SK-N-SH (cell line): ENCODE measurements around the gene DCANP1.

Experiments used
- EP300 ChIP-seq, 2 experiments: IDR thresholded peaks; 2 replicates each; pipeline versions ENCODE4 v1.4.0 to v1.6.1; 2012; ENCODE audit warnings: borderline replicate concordance in 1 of 2, low read depth in 1 of 2, low read length in 1 of 2
- FOXJ3 ChIP-seq: sonication (generic); formaldehyde crosslinking; IDR thresholded peaks from 2 replicates; pipeline ENCODE4 v1.5.1; 2020; ENCODE audit warnings: mild to moderate bottlenecking, missing genetic modification reagents
- GATA2 ChIP-seq: sonication (generic); formaldehyde crosslinking; IDR thresholded peaks from 2 replicates; pipeline ENCODE4 v1.5.0; 2020; ENCODE audit warnings: mild to moderate bottlenecking, missing genetic modification reagents
- SMC3 ChIP-seq: IDR thresholded peaks from 2 replicates; pipeline ENCODE4 v1.6.1; 2012; ENCODE audit warnings: low read depth, low read length, improper control_type of control experiment
- TCF12 ChIP-seq: IDR thresholded peaks from 2 replicates; pipeline ENCODE4 v1.4.0; 2012
- TF ChIP-seq, protein P1 (sequence below): IDR thresholded peaks from 2 replicates; pipeline ENCODE4 v1.4.0; 2012; ENCODE audit warnings: low read depth, borderline replicate concordance
- TF ChIP-seq, protein P2 (sequence below): fragments of 200-600 bp; sonication (generic); IDR thresholded peaks from 2 replicates; pipeline ENCODE4 v1.6.1; 2017; ENCODE audit warnings: antibody characterized with exemption, mild to moderate bottlenecking, moderate library complexity

DNA sequence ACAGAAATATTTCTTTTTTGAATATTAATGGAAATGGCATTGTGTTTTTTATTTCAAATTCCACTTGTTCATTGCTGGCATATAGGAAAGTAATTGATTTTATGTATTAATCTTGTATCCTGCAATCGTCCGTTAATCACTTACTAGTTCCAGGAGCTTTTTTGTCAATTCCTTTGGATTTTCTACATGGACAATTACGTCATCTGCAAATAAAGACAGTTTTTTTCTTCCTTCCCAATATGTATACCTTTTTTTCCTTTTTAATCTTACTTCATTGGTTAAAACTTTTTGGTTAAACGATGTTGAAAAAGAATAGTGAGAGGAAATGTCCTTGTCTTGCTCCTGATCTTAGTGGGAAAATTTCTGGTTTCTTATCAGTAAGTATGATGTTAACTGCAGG is 6.5 kb upstream of the DCANP1 start:
- TF ChIP-seq FOXJ3 (CRISPR knock-in tag) (no peak), EP300 (IDR thresholded peaks at IDR 0.05; ENCODE audit: borderline replicate concordance in 1 of 2, low read depth in 1 of 2, low read length in 1 of 2) (no peak), GATA2 (CRISPR knock-in tag) (no peak), SMC3 (no peak), TCF12 (no peak)
- TF ChIP-seq, protein P1, sequence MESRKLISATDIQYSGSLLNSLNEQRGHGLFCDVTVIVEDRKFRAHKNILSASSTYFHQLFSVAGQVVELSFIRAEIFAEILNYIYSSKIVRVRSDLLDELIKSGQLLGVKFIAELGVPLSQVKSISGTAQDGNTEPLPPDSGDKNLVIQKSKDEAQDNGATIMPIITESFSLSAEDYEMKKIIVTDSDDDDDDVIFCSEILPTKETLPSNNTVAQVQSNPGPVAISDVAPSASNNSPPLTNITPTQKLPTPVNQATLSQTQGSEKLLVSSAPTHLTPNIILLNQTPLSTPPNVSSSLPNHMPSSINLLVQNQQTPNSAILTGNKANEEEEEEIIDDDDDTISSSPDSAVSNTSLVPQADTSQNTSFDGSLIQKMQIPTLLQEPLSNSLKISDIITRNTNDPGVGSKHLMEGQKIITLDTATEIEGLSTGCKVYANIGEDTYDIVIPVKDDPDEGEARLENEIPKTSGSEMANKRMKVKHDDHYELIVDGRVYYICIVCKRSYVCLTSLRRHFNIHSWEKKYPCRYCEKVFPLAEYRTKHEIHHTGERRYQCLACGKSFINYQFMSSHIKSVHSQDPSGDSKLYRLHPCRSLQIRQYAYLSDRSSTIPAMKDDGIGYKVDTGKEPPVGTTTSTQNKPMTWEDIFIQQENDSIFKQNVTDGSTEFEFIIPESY: no peak
- TF ChIP-seq, protein P2, sequence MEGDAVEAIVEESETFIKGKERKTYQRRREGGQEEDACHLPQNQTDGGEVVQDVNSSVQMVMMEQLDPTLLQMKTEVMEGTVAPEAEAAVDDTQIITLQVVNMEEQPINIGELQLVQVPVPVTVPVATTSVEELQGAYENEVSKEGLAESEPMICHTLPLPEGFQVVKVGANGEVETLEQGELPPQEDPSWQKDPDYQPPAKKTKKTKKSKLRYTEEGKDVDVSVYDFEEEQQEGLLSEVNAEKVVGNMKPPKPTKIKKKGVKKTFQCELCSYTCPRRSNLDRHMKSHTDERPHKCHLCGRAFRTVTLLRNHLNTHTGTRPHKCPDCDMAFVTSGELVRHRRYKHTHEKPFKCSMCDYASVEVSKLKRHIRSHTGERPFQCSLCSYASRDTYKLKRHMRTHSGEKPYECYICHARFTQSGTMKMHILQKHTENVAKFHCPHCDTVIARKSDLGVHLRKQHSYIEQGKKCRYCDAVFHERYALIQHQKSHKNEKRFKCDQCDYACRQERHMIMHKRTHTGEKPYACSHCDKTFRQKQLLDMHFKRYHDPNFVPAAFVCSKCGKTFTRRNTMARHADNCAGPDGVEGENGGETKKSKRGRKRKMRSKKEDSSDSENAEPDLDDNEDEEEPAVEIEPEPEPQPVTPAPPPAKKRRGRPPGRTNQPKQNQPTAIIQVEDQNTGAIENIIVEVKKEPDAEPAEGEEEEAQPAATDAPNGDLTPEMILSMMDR: no peak
